IMR-90 (cell line): Measurements from ENCODE around the gene RASSF5. TPM values are rescaled to one million over a fixed set of nuclear protein-coding genes. Genes with fewer than 3 reads are reported as not detected.

Experiments used
- ATAC-seq: fragments of 200-7000 bp; cut with Tn5 transposase; 2 replicates; pipeline ENCODE4 v1.9.1; 2020; ENCODE audit warnings: low read depth, mild to moderate bottlenecking, moderate library complexity
- BruUV-seq: library from RNA; stranded (reverse); fragments of 400-500 nt; replicated peaks from 2 replicates; lab custom pipeline; 2021; lab: Mats Ljungman, UMichigan
- CTCF ChIA-PET: fragments of 300-600 bp; formaldehyde crosslinking; extraction: SDS; loops from one replicate; lab custom pipeline; 2021; ENCODE audit warnings: antibody characterized with exemption; lab: Yijun Ruan, JAX
- POLR2A ChIA-PET: fragments of 300-600 bp; sonication (Branson Sonifier 250); formaldehyde crosslinking; loops from one replicate; lab custom pipeline; 2022; ENCODE audit warnings: antibody characterized with exemption; ENCODE audit not compliant: unreplicated experiment; lab: Charles Lee
- DNase-seq: peaks from one replicate; pipeline ENCODE4 v3.0.0; 2013
- H2AFZ ChIP-seq: replicated peaks from 2 replicates; pipeline ENCODE3; 2013; ENCODE audit warnings: low read length, mild to moderate bottlenecking; ENCODE audit not compliant: poor library complexity
- H2AK5ac ChIP-seq: 2 replicates; pipeline ENCODE4 v1.6.1; 2013; ENCODE audit warnings: low read depth, low read length, inconsistent platforms
- H2AK9ac ChIP-seq: replicated peaks from 2 replicates; pipeline ENCODE3; 2013; ENCODE audit warnings: mild to moderate bottlenecking, low read depth, low read length, moderate library complexity; ENCODE audit not compliant: poor library complexity
- H2BK120ac ChIP-seq: 2 replicates; pipeline ENCODE4 v1.6.1; 2013; ENCODE audit warnings: low read depth, low read length, inconsistent platforms
- H2BK15ac ChIP-seq: 3 replicates; pipeline ENCODE4 v1.6.1; 2013; ENCODE audit warnings: low read depth, low read length, inconsistent platforms
- H2BK20ac ChIP-seq: 2 replicates; pipeline ENCODE4 v1.6.1; 2013; ENCODE audit warnings: low read depth, mild to moderate bottlenecking, inconsistent platforms, low read length, moderate library complexity
- H2BK5ac ChIP-seq: 2 replicates; pipeline ENCODE4 v1.6.1; 2013; ENCODE audit warnings: mild to moderate bottlenecking, low read depth, low read length, inconsistent platforms; ENCODE audit not compliant: poor library complexity, severe bottlenecking
- H3K14ac ChIP-seq: replicated peaks from 2 replicates; pipeline ENCODE4 v1.6.1; 2013; ENCODE audit warnings: low read depth, low read length, inconsistent platforms
- H3K18ac ChIP-seq: 2 replicates; pipeline ENCODE4 v1.6.1; 2013; ENCODE audit warnings: low read depth, low read length, control low read depth
- H3K23ac ChIP-seq: 2 replicates; pipeline ENCODE4 v1.6.1; 2013; ENCODE audit warnings: low read depth, low read length, inconsistent platforms
- H3K27ac ChIP-seq: 2 replicates; pipeline ENCODE4 v1.5.1; 2013; ENCODE audit warnings: mild to moderate bottlenecking, control low read depth, low read length; ENCODE audit not compliant: insufficient read depth
- H3K27me3 ChIP-seq: 2 replicates; pipeline ENCODE4 v1.6.1; 2013; ENCODE audit warnings: low read length; ENCODE audit not compliant: control insufficient read depth, insufficient read depth
- H3K36me3 ChIP-seq: 2 replicates; pipeline ENCODE4 v1.6.1; 2013; ENCODE audit warnings: low read length, mixed read lengths; ENCODE audit not compliant: control insufficient read depth, insufficient read depth
- H3K4ac ChIP-seq: 2 replicates; pipeline ENCODE4 v1.6.1; 2013; ENCODE audit warnings: low read depth, low read length, inconsistent platforms
- H3K4me1 ChIP-seq: 2 replicates; pipeline ENCODE4 v1.6.1; 2013; ENCODE audit warnings: low read length, mixed read lengths; ENCODE audit not compliant: control insufficient read depth, insufficient read depth
- H3K4me2 ChIP-seq: 2 replicates; pipeline ENCODE4 v1.6.1; 2013; ENCODE audit warnings: low read depth, mild to moderate bottlenecking, control low read depth, low read length, moderate library complexity
- H3K4me3 ChIP-seq: 2 replicates; pipeline ENCODE4 v1.5.1; 2013; ENCODE audit warnings: low read depth, mild to moderate bottlenecking, control low read depth, low read length, moderate library complexity; ENCODE audit not compliant: insufficient read depth
- H3K56ac ChIP-seq: 2 replicates; pipeline ENCODE4 v1.6.1; 2013; ENCODE audit warnings: low read length, inconsistent platforms; ENCODE audit not compliant: insufficient read depth; ENCODE audit errors: extremely low read depth
- H3K79me1 ChIP-seq, 2 experiments: 2 replicates each; pipeline ENCODE4 v1.6.1; 2013; ENCODE audit warnings: low read length in 2 of 2, inconsistent platforms in 1 of 2, low read depth in 1 of 2
- H3K9ac ChIP-seq: 2 replicates; pipeline ENCODE4 v1.6.1; 2013; ENCODE audit warnings: low read depth, low read length, control low read depth
- H3K9me1 ChIP-seq: 2 replicates; pipeline ENCODE4 v1.6.1; 2013; ENCODE audit warnings: low read length, inconsistent platforms; ENCODE audit not compliant: insufficient read depth
- H3K9me3 ChIP-seq: 2 replicates; pipeline ENCODE4 v1.6.1; 2013; ENCODE audit warnings: low read length; ENCODE audit not compliant: control insufficient read depth, insufficient read depth
- H4K20me1 ChIP-seq: 2 replicates; pipeline ENCODE4 v1.6.1; 2013; ENCODE audit warnings: low read length, inconsistent platforms; ENCODE audit not compliant: insufficient read depth
- H4K5ac ChIP-seq: 2 replicates; pipeline ENCODE4 v1.6.1; 2013; ENCODE audit warnings: mild to moderate bottlenecking, low read depth, low read length, control low read depth
- H4K8ac ChIP-seq, 2 experiments: 2 replicates each; pipeline ENCODE4 v1.6.1; 2013; ENCODE audit warnings: low read depth in 2 of 2, low read length in 2 of 2, control low read depth in 1 of 2, inconsistent platforms in 1 of 2
- H4K91ac ChIP-seq: 2 replicates; pipeline ENCODE4 v1.6.1; 2013; ENCODE audit warnings: low read depth, low read length, inconsistent platforms; ENCODE audit not compliant: insufficient read depth
- BHLHE40 ChIP-seq: fragments of 150-350 bp; IDR thresholded peaks from 2 replicates; pipeline ENCODE4 v1.6.1; 2016; ENCODE audit warnings: mild to moderate bottlenecking, low read depth, low read length
- CEBPB ChIP-seq: IDR thresholded peaks from 2 replicates; pipeline ENCODE4 v1.6.1; 2012; ENCODE audit warnings: low read depth, low read length, improper control_type of control experiment
- CHD1 ChIP-seq: IDR thresholded peaks from 2 replicates; pipeline ENCODE4 v1.6.1; 2012; ENCODE audit warnings: low read depth, low read length, improper control_type of control experiment
- CTCF ChIP-seq: conservative IDR thresholded peaks from 2 replicates; pipeline ENCODE4 v1.5.1; 2012; ENCODE audit warnings: mild to moderate bottlenecking, low read depth, low read length, improper control_type of control experiment
- FOS ChIP-seq: fragments of 150-350 bp; IDR thresholded peaks from 2 replicates; pipeline ENCODE4 v1.6.1; 2016; ENCODE audit warnings: low read depth, low read length
- MAFK ChIP-seq: IDR thresholded peaks from 2 replicates; pipeline ENCODE4 v1.6.1; 2012; ENCODE audit warnings: low read depth, low read length, improper control_type of control experiment
- MAZ ChIP-seq: IDR thresholded peaks from 2 replicates; pipeline ENCODE4 v1.6.1; 2012; ENCODE audit warnings: low read depth, mild to moderate bottlenecking, low read length, improper control_type of control experiment, moderate library complexity, borderline replicate concordance
- MXI1 ChIP-seq: IDR thresholded peaks from 2 replicates; pipeline ENCODE4 v1.6.1; 2012; ENCODE audit warnings: low read depth, mild to moderate bottlenecking, low read length, moderate library complexity, borderline replicate concordance
- NFE2L2 ChIP-seq: fragments of 150-350 bp; IDR thresholded peaks from 2 replicates; pipeline ENCODE4 v1.6.1; 2016; ENCODE audit warnings: low read depth, mild to moderate bottlenecking, low read length
- POLR2A ChIP-seq: IDR thresholded peaks from 2 replicates; pipeline ENCODE4 v1.6.1; 2012; ENCODE audit warnings: mild to moderate bottlenecking, low read depth, low read length
- RAD21 ChIP-seq: IDR thresholded peaks from 2 replicates; pipeline ENCODE4 v1.6.1; 2012; ENCODE audit warnings: low read length, improper control_type of control experiment
- RCOR1 ChIP-seq: IDR thresholded peaks from 2 replicates; pipeline ENCODE4 v1.6.1; 2012; ENCODE audit warnings: mild to moderate bottlenecking, low read length, improper control_type of control experiment; ENCODE audit not compliant: insufficient replicate concordance
- RFX5 ChIP-seq: IDR thresholded peaks from 2 replicates; pipeline ENCODE4 v1.8.0; 2012; ENCODE audit warnings: low read depth, mild to moderate bottlenecking, low read length, moderate library complexity
- SMC3 ChIP-seq: fragments of 150-350 bp; IDR thresholded peaks from 2 replicates; pipeline ENCODE4 v1.6.1; 2016; ENCODE audit warnings: low read depth, mild to moderate bottlenecking, antibody characterized with exemption, low read length, moderate library complexity
- WGBS, 2 experiments: methylation state at CpG; one replicate each; pipeline versions ENCODE4 v1.1.5 to v1.1.7; 2013; ENCODE audit warnings: missing lambda C conversion rate in 2 of 2; ENCODE audit not compliant: insufficient read length in 1 of 2; ENCODE audit errors: extremely low coverage in 2 of 2; 5-methylcytosine and 5-hydroxymethylcytosine counted together
- dilution Hi-C: fragments of 300-500 bp; cut with HindIII; formaldehyde crosslinking; loops from one replicate; pipeline ENCODE4 v1.14.3; 2018; ENCODE audit warnings: low sequenced_read_pairs; ENCODE audit not compliant: unreplicated experiment
- in situ Hi-C: fragments of 300-500 bp; cut with MboI; formaldehyde crosslinking; loops from 3 replicates; pipeline ENCODE4 v1.14.3; 2019; ENCODE audit warnings: low sequenced_read_pairs, inconsistent platforms, mixed read lengths
- intact Hi-C: fragments of 100-400 bp; cut with micrococcal nuclease; formaldehyde crosslinking; loops from 2 replicates; pipeline ENCODE4 v1.10.0; 2022
- polyA plus RNA-seq, 3 experiments: library from polyadenylated mRNA; depleted of rRNA; stranded (reverse); fragments of >200 nt; gene quantifications; 2 replicates each; pipeline ENCODE4 v1.2.3, GENCODE V29; 2012; ENCODE audit warnings: low replicate concordance in 1 of 3
- total RNA-seq: library from RNA; depleted of rRNA; stranded (reverse); fragments of >200 nt; gene quantifications from 2 replicates; pipeline ENCODE4 v1.2.3, GENCODE V29; 2012
- TF ChIP-seq, protein P1 (sequence below): fragments of 150-350 bp; IDR thresholded peaks from 2 replicates; pipeline ENCODE4 v1.6.1; 2017; ENCODE audit warnings: mild to moderate bottlenecking, antibody characterized with exemption, low read length, low read depth
- TF ChIP-seq, protein P2 (sequence below): fragments of 150-350 bp; IDR thresholded peaks from 2 replicates; pipeline ENCODE4 v1.6.1; 2016; ENCODE audit warnings: low read depth, mild to moderate bottlenecking, low read length, moderate library complexity, borderline replicate concordance

RASSF5 gene
- total and polyA plus RNA-seq, 2 of the 4 experiments (the other 2 are of a cell fraction) = 0.18 to 1.1 TPM

GRCh38 chr1:206565995-206566394, 58.7 kb downstream of the RASSF5 start:
- Histone ChIP-seq H2AFZ (no peak overlapping the region), H4K8ac (no peak overlapping the region), H3K14ac (no peak overlapping the region), H2AK5ac (no peak overlapping the region), H3K9me3 (no peaks in the 10 kb centered on the region), H3K36me3 (no peaks in the 10 kb centered on the region), H3K4me1 (no peaks in the 10 kb centered on the region), H3K4me3 (no peak overlapping the region), H3K23ac (no peak overlapping the region), H2BK20ac (no peak overlapping the region), H4K20me1 (peaks cover 3% of the 10 kb centered on the region; the same call in 1 of the 2 replicates), H3K9me1 (no peaks in the 10 kb centered on the region), H2BK15ac (no peak overlapping the region), H2AK9ac (no peak overlapping the region), H3K18ac (no peak overlapping the region), H3K4me2 (no peak overlapping the region), H3K27me3 (peaks cover 5% of the 10 kb centered on the region), H4K91ac (no peak overlapping the region), H3K27ac (no peak overlapping the region), H2BK120ac (no peak overlapping the region), H3K9ac (no peak overlapping the region), H3K56ac (no peak overlapping the region), H3K4ac (no peak overlapping the region), H4K5ac (no peak overlapping the region), H3K79me1 (no peaks in the 10 kb centered on the region), H2BK5ac (no peak overlapping the region)
- ChIA-PET CTCF (interaction anchor here (0.5 kb wide), 1 partner anchor 50 kb away, joined by 3 read pairs; no protein-coding TSS in a partner anchor), POLR2A (no interaction called here)
- dilution Hi-C loops = no loop called here
- intact Hi-C loops = no loop called here
- in situ Hi-C loops = no loop called here
- no TSS peak for BruUV-seq
- no peak for TF ChIP-seq MXI1
- no peak for TF ChIP-seq BHLHE40
- TF ChIP-seq SMC3 = no peak
- no peak for TF ChIP-seq RCOR1
- no peak for TF ChIP-seq MAZ
- no peak for TF ChIP-seq CHD1
- no peak for TF ChIP-seq MAFK
- TF ChIP-seq, protein P1, sequence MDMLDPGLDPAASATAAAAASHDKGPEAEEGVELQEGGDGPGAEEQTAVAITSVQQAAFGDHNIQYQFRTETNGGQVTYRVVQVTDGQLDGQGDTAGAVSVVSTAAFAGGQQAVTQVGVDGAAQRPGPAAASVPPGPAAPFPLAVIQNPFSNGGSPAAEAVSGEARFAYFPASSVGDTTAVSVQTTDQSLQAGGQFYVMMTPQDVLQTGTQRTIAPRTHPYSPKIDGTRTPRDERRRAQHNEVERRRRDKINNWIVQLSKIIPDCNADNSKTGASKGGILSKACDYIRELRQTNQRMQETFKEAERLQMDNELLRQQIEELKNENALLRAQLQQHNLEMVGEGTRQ = no peak
- no peak for TF ChIP-seq RFX5
- no peak for TF ChIP-seq FOS
- no peak for TF ChIP-seq CTCF
- no peak for TF ChIP-seq RAD21
- no peak for TF ChIP-seq CEBPB
- no peak for TF ChIP-seq POLR2A
- no peak for TF ChIP-seq NFE2L2
- TF ChIP-seq, protein P2, sequence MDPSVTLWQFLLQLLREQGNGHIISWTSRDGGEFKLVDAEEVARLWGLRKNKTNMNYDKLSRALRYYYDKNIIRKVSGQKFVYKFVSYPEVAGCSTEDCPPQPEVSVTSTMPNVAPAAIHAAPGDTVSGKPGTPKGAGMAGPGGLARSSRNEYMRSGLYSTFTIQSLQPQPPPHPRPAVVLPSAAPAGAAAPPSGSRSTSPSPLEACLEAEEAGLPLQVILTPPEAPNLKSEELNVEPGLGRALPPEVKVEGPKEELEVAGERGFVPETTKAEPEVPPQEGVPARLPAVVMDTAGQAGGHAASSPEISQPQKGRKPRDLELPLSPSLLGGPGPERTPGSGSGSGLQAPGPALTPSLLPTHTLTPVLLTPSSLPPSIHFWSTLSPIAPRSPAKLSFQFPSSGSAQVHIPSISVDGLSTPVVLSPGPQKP = no peak
- DNase-seq (no peak), ATAC-seq (no peak)
- no CpG with 5 or more reads among the region's 4 CpGs for WGBS, 2 experiments
